Activated CD8-positive, alpha-beta memory T cell treated with anti-CD3 and anti-CD28 coated beads for 48 hours (primary cell): Measurements from ENCODE around the gene SHISA9.

Source experiments
- DNase-seq, 3 experiments: peaks; one replicate each; pipeline ENCODE4 v3.0.0-alpha.2; 2020; ENCODE audit warnings: low read depth in 2 of 3, low spot score in 2 of 3

The SHISA9 gene

GRCh38 chr16:13067648-13068047 is 166.2 kb downstream of the SHISA9 start:
- DNase-seq, result no peak

- no peak for DNase-seq
These were observed 167.7 kb downstream of the SHISA9 start for GRCh38 chr16:13068912-13069583.

- no peak for DNase-seq
These were observed 168.9 kb downstream of the SHISA9 start for GRCh38 chr16:13070268-13070667.

GRCh38 chr16:13076878-13077277 is 175.5 kb downstream of the SHISA9 start:
- DNase-seq, result no peak

- DNase-seq, result no peak
These were observed 176.4 kb downstream of the SHISA9 start for GRCh38 chr16:13077816-13078215.

GRCh38 chr16:13080531-13080930 is 179.1 kb downstream of the SHISA9 start:
- DNase-seq, result no peak

GRCh38 chr16:13081825-13082331 is 180.5 kb downstream of the SHISA9 start:
- no peak for DNase-seq

- no peak for DNase-seq
These were observed 182.3 kb downstream of the SHISA9 start for GRCh38 chr16:13083681-13084080.

GRCh38 chr16:13084331-13084730 is 182.9 kb downstream of the SHISA9 start:
- DNase-seq, result no peak

GRCh38 chr16:13093661-13094060 is 192.3 kb downstream of the SHISA9 start:
- no peak for DNase-seq

GRCh38 chr16:13095061-13095460 is 193.7 kb downstream of the SHISA9 start:
- no peak for DNase-seq

GRCh38 chr16:13098536-13098935 is 197.1 kb downstream of the SHISA9 start:
- DNase-seq, result no peak

GRCh38 chr16:13099822-13100221 is 198.4 kb downstream of the SHISA9 start:
- no peak for DNase-seq

- no peak for DNase-seq
These were observed 199.6 kb downstream of the SHISA9 start for GRCh38 chr16:13100970-13101369.

GRCh38 chr16:13101828-13102227 is 200.4 kb downstream of the SHISA9 start:
- no peak for DNase-seq

GRCh38 chr16:13102401-13102800 is 201.0 kb downstream of the SHISA9 start:
- DNase-seq, result no peak

- no peak for DNase-seq
These were observed 202.6 kb downstream of the SHISA9 start for GRCh38 chr16:13103831-13104530.

- no peak for DNase-seq
These were observed 203.4 kb downstream of the SHISA9 start for GRCh38 chr16:13104772-13105171.

- DNase-seq, result no peak
These were observed 204.0 kb downstream of the SHISA9 start for GRCh38 chr16:13105427-13105826.

- DNase-seq, result no peak
These were observed 205.1 kb downstream of the SHISA9 start for GRCh38 chr16:13106464-13106863.

- DNase-seq, result no peak
These were observed 206.7 kb downstream of the SHISA9 start for GRCh38 chr16:13108126-13108525.

- DNase-seq, result no peak
These were observed 207.8 kb downstream of the SHISA9 start for GRCh38 chr16:13109171-13109570.
